CD4-positive, alpha-beta memory T cell (primary cell): ENCODE measurements around the gene FAM168B. TPM values are rescaled to one million over a fixed set of nuclear protein-coding genes. Genes with fewer than 3 reads are reported as not detected.
A peak's percentile ranks its signal among the peaks of the same experiment; 100 is the strongest.
"Not testable (repeated sequence)": the region's sequence is repeated elsewhere in the genome, so short reads cannot be mapped to it uniquely, and the experiment has no call there.

ENCODE experiments used
- CTCF ChIA-PET: fragments of 350-600 bp; sonication (Branson Sonifier 250); formaldehyde crosslinking; loops from one replicate; lab custom pipeline; 2021; ENCODE audit warnings: inconsistent platforms; ENCODE audit not compliant: partially characterized antibody; lab: Charles Lee
- POLR2A ChIA-PET: fragments of 350-600 bp; sonication (Branson Sonifier 250); formaldehyde crosslinking; loops from one replicate; lab custom pipeline; 2021; ENCODE audit not compliant: partially characterized antibody; lab: Charles Lee
- DNase-seq, 5 donors: peaks; one replicate each; pipeline versions ENCODE4 v3.0.0 to v3.0.0-alpha.2; 2020 to 2022; ENCODE audit warnings: mixed read lengths in 1 of 5
- H3K27ac ChIP-seq: one replicate; pipeline ENCODE4 v1.7.0; 2013; ENCODE audit warnings: low read depth, low read length
- H3K27me3 ChIP-seq: 2 replicates; pipeline ENCODE4 v1.7.0; 2013; ENCODE audit warnings: mild to moderate bottlenecking, low read length, moderate library complexity; ENCODE audit not compliant: insufficient read depth
- H3K36me3 ChIP-seq: 2 replicates; pipeline ENCODE4 v1.7.0; 2013; ENCODE audit warnings: mild to moderate bottlenecking, low read length, moderate library complexity; ENCODE audit not compliant: insufficient read depth
- H3K4me1 ChIP-seq: 2 replicates; pipeline ENCODE4 v1.7.0; 2013; ENCODE audit warnings: mild to moderate bottlenecking, low read length, moderate library complexity; ENCODE audit not compliant: insufficient read depth
- H3K4me3 ChIP-seq, 2 donors: one replicate each; pipeline ENCODE4 v1.7.0; 2013; ENCODE audit warnings: low read length in 2 of 2, mild to moderate bottlenecking in 1 of 2
- H3K9me3 ChIP-seq, 2 donors: one replicate each; pipeline ENCODE4 v1.7.0; 2013; ENCODE audit warnings: low read length in 2 of 2, control low read depth in 1 of 2; ENCODE audit not compliant: control insufficient read depth in 1 of 2
- H3K27ac Mint-ChIP-seq, 7 donors: one replicate each; pipeline ENCODE4 v1.8.0; 2020 to 2021; ENCODE audit warnings: mixed read lengths in 7 of 7, mild to moderate bottlenecking in 6 of 7, inconsistent platforms in 3 of 7, moderate library complexity in 3 of 7
- H3K27me3 Mint-ChIP-seq, 2 donors: one replicate each; pipeline ENCODE4 v1.8.0; 2020 to 2021; ENCODE audit warnings: mixed read lengths in 2 of 2
- H3K36me3 Mint-ChIP-seq, 2 donors: one replicate each; pipeline ENCODE4 v1.8.0; 2020 to 2021; ENCODE audit warnings: mixed read lengths in 2 of 2, inconsistent platforms in 1 of 2, mild to moderate bottlenecking in 1 of 2
- H3K4me1 Mint-ChIP-seq, 4 donors: one replicate each; pipeline ENCODE4 v1.8.0; 2020 to 2021; ENCODE audit warnings: mixed read lengths in 4 of 4, mild to moderate bottlenecking in 1 of 4
- H3K4me3 Mint-ChIP-seq, 8 donors: one replicate each; pipeline ENCODE4 v1.8.0; 2020 to 2021; ENCODE audit warnings: mixed read lengths in 8 of 8, mild to moderate bottlenecking in 7 of 8, moderate library complexity in 6 of 8, inconsistent platforms in 3 of 8
- H3K9me3 Mint-ChIP-seq, 8 donors: one replicate each; pipeline ENCODE4 v1.8.0; 2020 to 2021; ENCODE audit warnings: mixed read lengths in 8 of 8, mild to moderate bottlenecking in 5 of 8, inconsistent platforms in 3 of 8, moderate library complexity in 1 of 8
- intact Hi-C: fragments of 100-400 bp; cut with micrococcal nuclease; formaldehyde crosslinking; loops from one replicate; pipeline ENCODE4 v1.15.1; 2023
- polyA plus RNA-seq, 2 donors: library from polyadenylated mRNA; unstranded; fragments of 300-500 nt; fragmentation: Illumina TruSeq; gene quantifications; one replicate each; pipeline ENCODE4 v1.2.3, GENCODE V29; 2021
- total RNA-seq, 2 experiments: library from RNA; stranded (reverse); gene quantifications; one replicate each; pipeline ENCODE4 v1.2.3, GENCODE V29; 2021

The FAM168B gene
- total and polyA plus RNA-seq, 4 experiments from 2014 or later: 17.4 to 81.0 (median 58.3) TPM

GRCh38 chr2:131114950-131115349 is 21.7 kb upstream of the FAM168B start:
- POLR2A ChIA-PET, DNase-seq, H3K27me3 ChIP-seq, H3K9me3 ChIP-seq, H3K27me3 Mint-ChIP-seq, H3K4me3 ChIP-seq, H3K27ac ChIP-seq, H3K36me3 ChIP-seq, intact Hi-C loops, H3K9me3 Mint-ChIP-seq: not testable (repeated sequence)
- H3K4me3 Mint-ChIP-seq: peak overlapping the region in 1 of 8 donors; percentile 3
- peaks cover 49% of the 10 kb centered on the region for H3K4me1 ChIP-seq
- peak overlapping the region in 3 of 7 donors; percentile 4 to 38 (median 15) for H3K27ac Mint-ChIP-seq
- peaks cover 44 to 80% (median 67%) of the 10 kb centered on the region in 4 donors for H3K4me1 Mint-ChIP-seq
- H3K36me3 Mint-ChIP-seq: peaks cover 30 to 37% of the 10 kb centered on the region in 2 donors
- CTCF ChIA-PET: interaction anchor here (0.7 kb wide), 1 partner anchor 86 kb away, joined by 3 read pairs; no protein-coding TSS in a partner anchor

DNA sequence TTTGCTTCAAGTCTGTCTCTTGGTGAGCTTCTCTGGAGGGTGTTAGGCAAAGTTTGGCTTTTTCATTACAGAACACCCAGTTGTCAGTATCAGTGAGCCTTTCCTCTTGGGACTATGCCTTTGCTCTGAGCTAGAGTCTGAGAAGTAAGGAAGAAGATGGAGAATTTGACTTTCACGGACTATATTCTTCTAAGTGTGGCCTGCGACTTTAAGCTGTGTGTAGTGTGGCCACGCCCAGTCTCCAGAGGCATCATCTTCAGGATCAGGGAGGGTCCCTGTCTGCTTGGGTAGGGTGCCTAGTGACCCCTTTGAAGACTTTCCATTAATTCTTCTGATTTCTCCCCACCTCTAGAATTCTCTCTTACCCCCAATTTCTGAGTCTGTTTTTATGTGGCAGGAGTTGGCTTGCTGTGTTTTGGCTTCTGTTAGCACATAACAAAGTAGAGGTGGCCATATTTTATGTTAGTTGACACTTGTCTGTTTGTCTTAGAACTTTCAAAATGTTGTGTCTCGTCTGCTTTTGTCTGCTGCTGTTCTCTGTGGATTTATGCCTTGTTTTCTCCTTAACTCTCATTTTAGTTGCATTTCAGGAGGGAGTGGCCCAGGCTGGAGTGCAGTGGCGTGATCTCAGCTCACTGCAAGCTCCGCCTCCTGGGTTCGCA is 20.4 kb upstream of the FAM168B start:
- Mint-ChIP-seq H3K27me3 (no peaks in the 10 kb centered on the region), H3K36me3 (peaks cover 30 to 35% of the 10 kb centered on the region in 2 donors), H3K27ac (peak overlapping the region in 3 of 7 donors; percentile 21 to 57 (median 52)), H3K9me3 (no peaks in the 10 kb centered on the region), H3K4me3 (peak overlapping the region in 2 of 8 donors; percentile 29 to 48), H3K4me1 (peaks cover 42 to 80% (median 67%) of the 10 kb centered on the region in 4 donors)
- ChIA-PET POLR2A (no interaction called here), CTCF (no interaction called here)
- Histone ChIP-seq H3K4me1 (peaks cover 52% of the 10 kb centered on the region), H3K27ac (no peak overlapping the region), H3K27me3 (no peaks in the 10 kb centered on the region), H3K9me3 (no peaks in the 10 kb centered on the region), H3K4me3 (no peak overlapping the region), H3K36me3 (peaks cover 7% of the 10 kb centered on the region)
- intact Hi-C loops: no loop called here
- no peak for DNase-seq

DNA sequence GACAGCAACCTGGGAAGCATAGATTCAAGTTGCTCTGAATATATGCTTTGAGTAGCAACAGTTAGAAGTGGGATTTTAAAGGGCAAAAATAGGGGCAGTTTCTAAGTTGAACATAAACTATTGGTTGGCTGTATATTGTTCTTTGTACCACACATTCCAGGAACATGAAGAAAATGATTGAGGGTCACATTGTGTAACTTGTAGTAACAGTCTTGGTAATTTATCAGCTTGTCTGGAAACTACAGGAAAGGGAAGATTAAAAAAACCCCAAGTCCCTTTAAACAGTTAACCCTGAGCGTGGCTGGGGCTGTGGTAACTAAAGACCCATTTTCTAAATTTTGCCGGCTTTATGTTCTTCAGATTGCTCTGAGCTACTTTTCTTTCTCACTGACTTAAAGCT is 19.3 kb upstream of the FAM168B start:
- no peak overlapping the region for H3K4me3 ChIP-seq
- ChIA-PET POLR2A (no interaction called here), CTCF (no interaction called here)
- Mint-ChIP-seq H3K4me1 (peaks cover 43 to 82% (median 67%) of the 10 kb centered on the region in 4 donors), H3K4me3 (peak overlapping the region in 2 of 8 donors; percentile 26 to 70), H3K36me3 (peaks cover 27 to 33% of the 10 kb centered on the region in 2 donors), H3K9me3 (no peaks in the 10 kb centered on the region), H3K27ac (peak overlapping the region in 2 of 7 donors; percentile 23 to 32), H3K27me3 (no peaks in the 10 kb centered on the region)
- H3K27me3 ChIP-seq: no peaks in the 10 kb centered on the region
- H3K9me3 ChIP-seq: no peaks in the 10 kb centered on the region
- no peak overlapping the region for H3K27ac ChIP-seq
- intact Hi-C loops: no loop called here
- DNase-seq: no peak
- H3K36me3 ChIP-seq: peaks cover 7% of the 10 kb centered on the region
- H3K4me1 ChIP-seq: peaks cover 64% of the 10 kb centered on the region

DNA sequence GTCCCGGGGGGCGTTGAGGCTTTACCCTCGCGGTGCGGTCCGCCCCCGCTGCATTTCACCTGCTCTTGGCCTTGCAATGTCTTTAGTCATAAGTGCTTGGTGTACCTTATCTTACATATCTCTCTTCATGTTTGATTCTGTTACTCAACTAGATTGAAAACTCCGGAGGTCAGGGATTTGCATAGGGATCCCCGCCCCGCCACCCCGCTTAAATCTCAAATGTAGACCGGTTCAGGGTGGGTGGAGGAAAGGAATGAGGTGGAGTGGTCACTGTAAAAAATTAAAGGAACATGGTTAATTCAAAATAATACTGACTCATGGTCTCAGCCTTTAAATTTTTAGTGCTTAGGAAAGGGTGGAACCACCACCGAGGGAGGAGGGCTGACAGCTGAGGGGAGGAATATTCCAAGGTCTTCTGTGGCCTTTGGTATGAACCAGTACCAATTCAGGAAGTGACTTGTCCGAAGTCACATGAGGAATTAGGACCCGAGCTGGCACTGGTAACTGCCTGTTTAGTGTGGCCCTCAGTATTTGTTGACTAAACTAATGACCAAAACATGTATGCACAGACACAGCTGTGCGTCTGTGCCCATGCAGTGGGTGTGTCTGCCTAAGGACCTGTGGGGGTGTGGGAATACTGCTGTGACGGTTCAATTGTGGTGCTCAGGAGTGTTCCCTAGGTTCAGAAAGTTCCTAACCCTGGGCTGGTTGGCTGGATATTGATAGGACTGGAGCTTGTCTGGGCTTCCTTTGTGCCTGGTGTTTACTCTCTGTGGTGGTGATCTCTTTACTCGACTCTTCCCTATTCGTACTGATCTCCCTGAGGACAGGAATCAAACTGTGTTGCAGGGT is 12.9 kb upstream of the FAM168B start:
- Histone ChIP-seq H3K9me3 (no peaks in the 10 kb centered on the region), H3K36me3 (no peaks in the 10 kb centered on the region), H3K27ac (peak overlapping the region; percentile 95), H3K4me1 (peaks cover 52% of the 10 kb centered on the region), H3K27me3 (no peaks in the 10 kb centered on the region), H3K4me3 (peak overlapping the region; percentile 90 to 91)
- peak overlapping the region; percentile 92 to 99 (median 97) for H3K27ac Mint-ChIP-seq
- H3K9me3 Mint-ChIP-seq: no peaks in the 10 kb centered on the region
- intact Hi-C loops: loop anchor here (2.0 to 5.0 kb wide), 4 partner anchors 46 to 924 kb away; partner anchors contain the start of genes IMP4, MZT2A, MZT2B and SMPD4
- peak overlapping the region; percentile 94 to 99 (median 98) for H3K4me3 Mint-ChIP-seq
- ChIA-PET POLR2A (interaction anchor here (0.9 to 4.0 kb wide), 2 partner anchors 13 to 21 kb away, joined by 3 to 99 read pairs; partner anchors contain the start of gene FAM168B), CTCF (no interaction called here)
- no peaks in the 10 kb centered on the region for H3K27me3 Mint-ChIP-seq
- DNase-seq: peak in 1 of 5 donors; percentile 8
- H3K4me1 Mint-ChIP-seq: peaks cover 38 to 67% (median 52%) of the 10 kb centered on the region in 4 donors
- H3K36me3 Mint-ChIP-seq: peaks cover 8 to 19% of the 10 kb centered on the region in 2 donors

GRCh38 chr2:131105156-131105949 is 12.1 kb upstream of the FAM168B start, which contains the start of gene PLEKHB2:
TSS of gene PLEKHB2 (plus strand) at chr2:131105336. CDS start at chr2:131120942, 15,606 bp downstream.
- Mint-ChIP-seq H3K4me3 (peak within 1 kb of the TSS; percentile 94 to 99 (median 98)), H3K4me1 (peaks cover 34 to 59% (median 45%) of the 10 kb centered on the region in 4 donors), H3K9me3 (no peaks in the 10 kb centered on the region), H3K27me3 (no peaks in the 10 kb centered on the region), H3K36me3 (peaks cover 4 to 15% of the 10 kb centered on the region in 2 donors), H3K27ac (peak within 1 kb of the TSS; percentile 92 to 99 (median 97))
- H3K27me3 ChIP-seq: no peaks in the 10 kb centered on the region
- CTCF ChIA-PET: interaction anchor here (3.6 kb wide), 1 partner anchor 12 kb away, joined by 28 read pairs; the partner anchor contains the start of gene FAM168B
- DNase-seq: peak; percentile 89 to 97 (median 92)
- peaks cover 45% of the 10 kb centered on the region for H3K4me1 ChIP-seq
- POLR2A ChIA-PET: interaction anchor here (0.6 to 4.0 kb wide), 7 partner anchors 12 to 763 kb away, joined by 3 to 99 read pairs (median 4); partner anchors contain the start of genes FAM168B and IMP4
- intact Hi-C loops: loop anchor here (2.0 to 5.0 kb wide), 4 partner anchors 47 to 923 kb away; partner anchors contain the start of genes IMP4, MZT2A, MZT2B and SMPD4
- no peaks in the 10 kb centered on the region for H3K9me3 ChIP-seq
- H3K27ac ChIP-seq: peak within 1 kb of the TSS; percentile 95
- no peaks in the 10 kb centered on the region for H3K36me3 ChIP-seq
- peak within 1 kb of the TSS; percentile 90 to 91 for H3K4me3 ChIP-seq

- Mint-ChIP-seq H3K36me3 (peaks cover 0 to 12% of the 10 kb centered on the region in 2 donors), H3K9me3 (no peaks in the 10 kb centered on the region), H3K4me1 (peaks cover 31 to 52% (median 42%) of the 10 kb centered on the region in 4 donors), H3K27ac (peak overlapping the region; percentile 92 to 99 (median 97)), H3K4me3 (peak overlapping the region; percentile 94 to 99 (median 98)), H3K27me3 (no peaks in the 10 kb centered on the region)
- intact Hi-C loops: loop anchor here (1.0 to 5.0 kb wide), 5 partner anchors 11 to 922 kb away; partner anchors contain the start of genes FAM168B, IMP4, MZT2A and MZT2B
- Histone ChIP-seq H3K9me3 (no peaks in the 10 kb centered on the region), H3K27ac (peak overlapping the region; percentile 95), H3K27me3 (no peaks in the 10 kb centered on the region), H3K36me3 (no peaks in the 10 kb centered on the region), H3K4me3 (peak overlapping the region; percentile 64 to 91), H3K4me1 (peaks cover 45% of the 10 kb centered on the region)
- DNase-seq: peak; percentile 71 to 83 (median 76)
- CTCF ChIA-PET: interaction anchor here (1.3 to 3.6 kb wide), 2 partner anchors 11 to 63 kb away, joined by 3 to 28 read pairs; partner anchors contain the start of gene FAM168B
- POLR2A ChIA-PET: interaction anchor here (0.6 to 4.0 kb wide), 6 partner anchors 11 to 762 kb away, joined by 3 to 99 read pairs (median 4); partner anchors contain the start of genes FAM168B and IMP4
Observed at GRCh38 chr2:131104487-131105155, 11.4 kb upstream of the FAM168B start.
